NCI-H2196 treated with DMSO at 0.1 percent for 48 hours (cell line): ENCODE results near the gene INSR.
"Not testable (repeated sequence)": the region's sequence is repeated elsewhere in the genome, so short reads cannot be mapped to it uniquely, and the experiment has no call there.

Experiments
- DNase-seq: peaks from one replicate; lab custom pipeline; 2025; ENCODE audit not compliant: unreplicated experiment; lab: John Stamatoyannopoulos, UW

Gene INSR

DNA sequence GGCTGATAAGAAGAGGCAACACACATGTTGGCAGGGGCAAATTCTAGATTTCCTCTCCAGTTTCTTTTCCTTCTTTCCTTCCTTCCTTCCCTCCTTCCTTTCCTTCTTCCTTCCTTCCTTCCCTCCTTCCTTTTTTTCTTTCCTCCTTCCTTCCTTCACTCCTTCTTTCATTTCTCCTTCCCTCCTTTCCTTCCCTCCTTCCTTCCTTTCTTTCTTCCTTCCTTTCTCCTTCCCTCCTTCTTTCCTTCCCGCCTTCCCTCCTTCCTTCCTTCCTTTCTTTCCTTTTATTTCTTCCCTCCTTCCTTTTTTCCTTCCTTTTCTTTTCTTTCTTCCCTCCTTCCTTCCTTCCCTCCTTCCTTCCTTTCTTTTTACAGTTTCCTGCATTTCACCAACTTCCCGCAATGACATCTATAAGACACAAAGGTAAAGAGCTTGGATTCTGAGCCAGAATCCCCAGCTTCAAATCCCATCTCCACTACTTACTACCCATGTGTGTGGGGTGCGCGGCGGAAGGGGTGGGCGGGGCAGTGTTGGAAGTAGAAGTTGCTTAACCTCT, 35.3 kb downstream of the INSR start:
- DNase-seq = no peak

DNA sequence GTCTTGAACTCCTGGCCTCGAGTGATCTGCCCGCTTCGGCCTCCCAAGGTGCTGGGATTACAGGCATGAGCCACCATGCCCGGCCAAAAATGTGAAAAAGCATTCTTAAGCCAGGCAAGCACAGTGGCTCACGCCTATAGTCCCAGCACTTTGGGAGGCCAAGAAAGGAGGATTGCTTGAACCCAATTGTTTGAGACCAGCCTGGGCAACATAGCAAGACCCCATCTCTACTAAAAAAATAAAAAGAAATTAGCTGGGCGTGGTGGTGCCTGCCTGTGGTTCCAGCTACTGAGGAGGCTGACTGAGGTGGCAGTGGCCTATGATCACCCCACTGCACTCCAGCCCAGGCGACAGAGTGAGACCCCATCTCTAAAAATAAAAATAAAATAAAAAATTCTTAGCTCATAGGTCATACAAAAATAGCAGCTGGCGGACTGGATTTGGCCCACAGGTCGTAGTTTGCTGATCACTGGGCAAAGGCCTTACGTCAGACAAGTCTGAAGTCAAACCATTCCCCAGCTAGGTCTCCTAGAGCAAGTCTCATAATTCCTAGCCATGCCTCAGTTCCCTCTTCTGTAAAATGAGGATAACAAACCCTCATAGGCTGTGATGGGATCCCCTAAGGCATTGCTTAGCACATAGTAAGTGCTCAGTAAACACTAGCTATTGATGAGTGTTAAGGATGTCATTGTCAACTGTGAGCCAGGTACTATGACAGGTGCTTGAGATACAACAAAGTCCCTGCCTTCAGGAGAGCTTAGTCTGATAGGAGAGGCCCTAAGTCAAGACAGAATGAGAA, 36.0 kb downstream of the INSR start:
- DNase-seq = no peak

DNA sequence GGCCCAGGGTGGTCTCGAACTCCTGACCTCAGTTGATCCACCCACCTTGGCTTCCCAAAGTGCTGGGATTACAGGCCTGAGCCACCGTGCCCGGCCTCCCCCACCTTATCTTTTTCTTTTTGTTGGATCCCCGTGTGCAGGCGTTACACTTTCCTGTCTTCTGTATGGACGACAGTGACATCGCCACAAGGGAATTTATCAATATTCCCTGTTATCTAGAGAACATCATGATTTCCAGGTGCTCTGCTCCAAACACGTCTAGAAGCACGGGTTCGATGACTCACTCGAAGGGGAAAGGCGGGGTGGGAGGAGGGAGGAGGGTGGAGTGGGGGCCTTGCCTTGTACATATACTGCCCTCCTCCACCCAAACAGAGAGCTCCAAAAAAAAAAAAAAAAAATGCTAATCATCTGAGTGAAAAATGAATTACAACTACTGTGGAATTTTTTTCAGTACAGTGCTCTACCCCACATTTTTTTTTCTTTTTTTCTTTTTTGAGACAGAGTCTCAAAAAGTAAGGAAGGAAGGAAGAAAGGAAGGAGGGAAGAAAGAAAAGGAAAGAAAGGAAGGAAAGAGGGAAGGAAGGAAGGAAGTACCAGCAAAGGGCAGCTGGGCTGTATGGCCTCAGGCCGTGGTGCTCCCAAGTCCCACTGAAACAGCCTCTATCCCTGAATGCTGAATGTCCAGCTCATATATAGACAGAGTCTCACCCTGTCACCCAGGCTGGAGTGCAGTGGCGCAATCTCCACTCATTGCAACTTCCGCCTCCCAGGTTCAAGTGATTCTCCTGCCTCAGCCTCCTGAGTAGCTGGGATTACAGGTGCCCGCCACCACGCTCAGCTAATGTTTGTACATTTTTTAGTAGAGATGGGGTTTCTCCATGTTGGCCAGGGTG, 36.8 kb downstream of the INSR start:
- DNase-seq = no peak

DNA sequence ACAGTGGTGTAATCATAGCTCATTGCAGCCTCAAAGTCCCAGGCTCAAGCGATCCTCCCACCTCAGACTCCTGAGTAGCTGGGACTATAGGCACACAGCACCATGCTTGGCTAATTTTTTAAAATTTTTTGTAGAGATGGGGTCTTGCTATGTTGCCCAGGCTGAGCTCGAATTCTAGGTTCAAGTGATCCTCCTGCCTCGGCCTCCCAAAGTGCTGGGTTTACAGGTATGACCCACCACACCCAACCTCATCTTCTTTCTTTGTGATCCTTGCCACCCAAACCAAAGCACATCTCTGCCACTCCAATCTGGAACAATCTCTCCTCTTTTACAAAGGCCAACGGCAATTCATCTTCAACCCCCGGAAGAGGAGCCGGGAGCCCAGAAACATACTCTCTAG, 38.6 kb downstream of the INSR start:
- DNase-seq = no peak

DNA sequence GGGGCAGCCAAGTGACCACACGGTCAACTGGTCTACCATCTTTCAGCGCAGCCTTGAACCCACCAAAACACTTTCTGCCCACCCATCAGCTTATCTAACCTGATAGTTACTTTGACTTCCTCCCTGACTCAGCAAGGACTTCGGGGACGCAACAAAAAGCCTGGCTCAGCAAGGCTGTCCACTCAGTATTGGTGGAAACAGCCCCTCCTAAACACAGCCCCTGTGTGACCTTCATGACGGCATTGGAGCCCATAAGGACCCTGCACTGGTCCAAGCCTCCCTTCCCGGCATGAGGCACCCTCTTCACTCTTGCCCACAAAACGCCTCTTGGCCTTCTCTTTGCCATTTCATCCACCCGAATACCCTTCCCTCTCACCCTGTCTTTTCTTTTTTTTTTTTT, 39.1 kb downstream of the INSR start:
- no peak for DNase-seq

DNA sequence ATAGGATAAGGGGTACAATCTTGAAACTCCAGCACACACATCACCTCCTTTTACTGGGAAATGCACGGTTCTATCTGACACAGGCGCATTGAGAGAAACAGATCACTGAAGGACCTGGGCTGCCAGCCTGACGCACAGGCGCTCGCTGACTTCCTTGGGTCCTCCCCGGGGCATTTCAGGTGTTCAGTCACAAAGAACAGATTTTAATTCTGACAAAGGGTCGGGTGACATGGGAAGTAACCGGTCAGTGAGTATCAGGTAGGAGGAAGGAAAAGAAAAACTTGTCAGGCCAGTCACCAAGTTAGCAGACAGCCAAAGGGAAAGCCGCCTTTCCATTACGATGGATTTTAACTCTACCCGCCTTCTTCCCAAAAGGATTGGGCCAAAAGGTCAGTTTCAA, 39.6 kb downstream of the INSR start:
- no peak for DNase-seq

DNA sequence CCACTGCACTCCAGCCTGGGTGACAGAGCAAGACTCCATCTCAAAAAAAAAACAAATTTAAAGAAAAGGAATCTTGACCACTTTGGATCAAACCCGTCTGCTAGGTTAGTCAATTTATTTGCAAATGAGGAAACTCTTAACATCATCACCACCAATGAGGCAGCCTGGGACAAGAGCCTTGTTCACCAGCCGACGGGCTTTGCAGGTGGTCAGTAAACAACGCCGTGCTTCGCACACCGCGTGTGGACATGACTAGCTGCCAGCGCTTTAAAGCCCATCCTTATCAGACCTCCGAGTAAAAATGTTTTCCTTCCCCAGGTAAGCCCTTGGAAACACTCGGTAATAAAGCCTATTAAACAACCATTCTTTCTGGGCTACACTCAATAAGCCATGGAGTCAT, 41.9 kb downstream of the INSR start:
- no peak for DNase-seq

DNA sequence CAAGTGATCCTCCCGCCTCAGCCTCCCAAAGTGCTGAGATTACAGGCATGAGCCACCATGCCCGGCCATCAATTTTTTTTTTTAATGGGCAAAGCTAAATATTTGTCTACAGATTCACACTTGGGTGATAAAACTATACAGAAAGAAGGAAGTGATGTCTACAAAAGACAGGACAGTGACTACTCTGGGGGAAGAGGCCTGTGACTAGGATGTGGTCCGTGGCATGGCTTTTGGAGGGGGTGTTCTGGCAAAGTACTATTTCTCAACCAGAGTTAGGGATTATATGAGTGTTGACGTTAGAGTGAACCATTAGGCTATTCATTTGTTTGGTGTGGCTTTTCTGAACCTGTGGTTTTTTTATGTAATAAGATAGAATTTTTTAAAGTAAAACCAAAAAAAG, 42.7 kb downstream of the INSR start:
- DNase-seq = no peak

DNA sequence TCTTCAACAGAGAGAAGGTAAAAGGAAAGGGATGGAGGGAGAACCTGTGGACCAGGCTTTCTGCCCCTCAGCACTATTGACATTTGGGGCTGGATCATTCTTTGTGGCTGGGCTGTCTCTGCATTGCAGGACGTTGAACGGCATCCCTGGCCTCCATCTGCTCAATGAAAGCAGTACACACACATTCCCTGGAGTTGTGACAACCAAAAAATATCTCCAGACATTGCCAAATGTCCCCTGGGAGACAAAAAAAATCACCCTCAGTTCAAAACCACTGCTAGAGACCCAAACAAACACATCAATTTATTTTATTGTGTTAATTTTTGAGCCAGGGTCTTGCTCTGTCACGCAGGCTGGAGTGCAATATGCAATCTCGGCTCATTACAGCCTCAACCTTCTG, 43.3 kb downstream of the INSR start:
- DNase-seq = no peak

DNA sequence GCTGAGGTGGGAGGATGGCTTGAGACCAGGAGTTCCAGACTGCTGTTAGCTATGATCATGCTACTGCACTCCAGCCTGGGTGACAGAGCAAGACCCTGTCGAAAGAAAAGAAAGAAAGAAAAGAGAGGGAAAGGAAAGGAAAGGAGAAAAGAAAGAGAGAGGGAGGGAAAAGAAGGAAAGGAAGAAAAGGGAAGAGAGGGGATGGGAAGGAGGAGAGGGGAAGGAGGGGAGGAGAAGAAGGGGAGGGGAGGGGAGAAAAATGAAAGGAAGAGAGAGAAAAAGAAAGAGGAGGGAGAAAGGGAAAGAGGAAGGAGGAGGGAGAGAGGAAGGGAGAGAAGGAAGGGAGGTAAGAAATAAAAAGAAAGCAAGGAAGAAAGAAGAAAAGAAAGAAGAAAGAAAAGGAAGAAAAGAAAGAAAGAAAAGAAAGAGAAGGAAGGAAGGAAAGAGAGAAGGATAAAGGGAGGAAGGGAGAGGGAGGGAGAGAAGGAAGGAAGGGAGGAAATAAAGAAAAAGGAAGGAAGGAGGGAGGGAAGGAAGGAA, 44.1 kb downstream of the INSR start:
- DNase-seq = no peak

DNA sequence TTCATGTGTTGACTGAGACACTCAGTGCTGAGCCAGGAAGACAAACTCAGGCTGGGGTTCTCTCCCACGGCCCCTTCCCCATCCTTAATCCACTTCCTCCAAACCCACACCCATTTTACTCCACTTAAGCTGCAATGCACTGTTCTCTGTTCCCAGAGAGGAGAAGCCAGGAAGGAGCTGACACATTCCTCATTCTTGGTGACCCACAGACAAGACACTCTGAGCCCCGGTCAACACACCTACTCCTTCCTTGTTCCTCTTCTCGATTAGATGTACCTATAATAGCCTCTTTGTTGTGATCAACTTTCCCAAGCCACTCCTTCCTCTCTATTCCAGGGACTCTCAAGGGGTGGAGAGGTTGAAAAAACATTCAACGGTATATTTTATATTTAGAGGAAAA, 47.1 kb downstream of the INSR start:
- no peak for DNase-seq

DNA sequence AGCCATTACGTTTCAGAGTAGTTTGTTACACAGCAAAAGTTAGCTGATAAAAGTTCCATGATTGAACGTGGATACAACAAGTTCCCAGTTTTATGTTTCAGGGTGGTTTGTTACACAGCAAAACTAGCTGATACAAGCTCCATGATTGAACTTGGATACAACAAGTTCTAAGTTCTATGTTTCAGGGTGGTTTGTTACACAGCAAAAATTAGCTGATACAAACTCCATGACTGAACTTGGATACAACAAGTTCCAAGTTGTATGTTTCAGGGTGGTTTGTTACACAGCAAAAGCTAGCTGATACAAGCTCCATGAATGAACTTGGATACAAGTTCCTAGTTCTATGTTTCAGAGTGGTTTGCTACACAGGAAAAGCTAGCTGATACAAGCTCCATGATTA, 47.6 kb downstream of the INSR start:
- no peak for DNase-seq

DNA sequence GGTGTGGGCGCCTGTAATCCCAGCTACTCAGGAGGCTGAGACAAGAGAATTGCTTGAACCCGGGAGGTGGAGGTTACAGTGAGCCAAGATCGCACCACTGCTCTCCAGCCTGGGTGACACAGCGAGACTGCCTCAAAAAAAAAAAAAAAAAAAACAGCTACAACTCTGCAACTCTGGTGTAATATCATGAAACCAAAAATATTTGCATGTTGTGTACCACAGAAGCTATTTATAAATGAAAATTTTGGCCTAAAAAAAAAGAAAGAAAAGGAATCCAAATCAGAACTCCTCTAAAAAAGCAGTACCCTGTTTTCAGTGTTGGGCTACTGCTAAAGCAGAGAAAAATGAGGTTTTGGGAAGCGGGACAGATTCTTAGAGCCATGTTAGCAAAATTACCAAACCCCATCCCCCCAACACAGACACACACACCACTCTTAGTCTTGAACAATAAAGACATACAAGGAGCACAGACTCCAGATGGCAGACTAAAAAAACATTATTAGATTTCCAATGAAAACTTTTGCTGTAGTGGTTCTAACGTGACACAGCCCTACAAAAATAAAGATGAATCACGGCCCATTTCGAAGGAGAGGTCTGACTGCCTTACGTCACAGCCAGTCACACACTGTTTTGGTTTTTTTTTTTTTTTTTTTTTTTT, 51.5 kb downstream of the INSR start:
- no peak for DNase-seq

DNA sequence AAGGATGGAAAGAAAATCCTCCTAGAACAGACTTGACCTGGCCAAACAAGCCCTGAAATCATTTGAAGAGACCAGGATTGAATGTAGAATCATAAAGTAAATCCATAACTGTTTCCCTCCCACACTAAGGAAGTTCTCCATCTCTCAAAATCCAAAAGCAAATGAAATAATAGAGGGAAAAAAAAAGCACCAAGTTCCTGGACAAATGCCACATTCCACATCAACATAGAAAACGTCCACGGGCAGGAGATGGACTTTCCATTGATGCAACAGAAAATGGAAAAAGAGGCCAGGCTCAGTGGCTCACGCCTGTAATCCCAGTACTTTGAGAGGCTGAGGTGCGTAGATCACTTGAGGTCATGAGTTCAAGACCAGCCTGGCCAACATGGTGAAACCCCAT, 56.2 kb downstream of the INSR start:
- DNase-seq = no peak

DNA sequence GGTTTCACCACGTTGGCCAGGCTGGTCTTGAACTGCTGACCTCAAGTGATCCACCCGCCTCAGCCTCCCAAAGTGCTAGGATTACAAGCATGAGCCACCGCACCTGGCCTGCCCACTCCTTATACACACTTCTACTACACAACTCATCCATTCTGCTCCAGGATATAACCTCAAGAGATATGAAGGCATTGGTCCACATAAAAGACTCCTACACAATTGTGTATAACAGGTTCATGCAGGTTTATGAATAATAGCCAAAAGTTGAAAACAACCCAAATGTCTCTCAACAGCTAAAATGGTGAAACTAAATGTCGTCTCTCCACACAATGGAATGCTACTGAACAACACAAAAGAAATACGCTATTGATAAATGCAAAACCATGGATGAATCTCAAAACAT, 58.1 kb downstream of the INSR start:
- no peak for DNase-seq

DNA sequence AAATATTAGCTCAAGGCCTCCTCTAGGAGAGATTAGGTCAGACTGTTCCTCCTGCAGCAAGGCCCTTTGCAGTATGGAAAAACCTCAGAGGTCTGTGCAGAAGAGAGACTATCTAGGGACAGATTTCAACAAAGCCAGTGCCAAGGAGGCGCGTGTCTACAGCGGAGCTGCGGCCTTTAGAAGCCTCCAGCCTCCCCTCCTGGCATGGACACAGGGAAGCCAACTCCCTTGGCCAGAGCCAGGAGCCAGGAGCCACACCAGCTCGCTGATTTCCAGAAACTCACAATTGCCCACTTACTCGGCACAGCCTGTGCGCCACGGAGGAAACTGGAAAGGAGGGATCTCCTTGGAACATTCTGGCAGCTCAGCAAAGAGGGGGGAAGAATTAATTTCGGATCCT, 63.4 kb downstream of the INSR start:
- DNase-seq = no peak

DNA sequence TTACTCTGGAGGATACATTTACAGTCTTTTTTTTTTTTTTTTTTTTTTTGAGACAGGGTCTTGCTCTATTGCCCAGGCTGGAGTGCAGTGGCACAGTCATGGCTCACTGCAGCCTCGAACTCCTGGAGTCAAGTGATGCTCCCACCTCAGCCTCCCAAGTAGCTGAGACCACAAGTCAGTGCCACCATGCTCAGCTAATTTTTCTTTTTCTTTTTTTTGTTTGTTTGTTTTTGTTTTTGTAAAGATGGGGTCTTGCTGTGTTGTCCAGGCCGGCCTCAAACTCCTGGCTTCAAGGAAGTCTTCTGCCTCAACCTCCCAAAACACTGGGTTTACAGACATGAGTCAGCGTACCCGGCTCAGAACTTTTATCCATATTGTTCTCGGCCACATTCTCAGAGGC, 64.5 kb downstream of the INSR start:
- DNase-seq = no peak

DNA sequence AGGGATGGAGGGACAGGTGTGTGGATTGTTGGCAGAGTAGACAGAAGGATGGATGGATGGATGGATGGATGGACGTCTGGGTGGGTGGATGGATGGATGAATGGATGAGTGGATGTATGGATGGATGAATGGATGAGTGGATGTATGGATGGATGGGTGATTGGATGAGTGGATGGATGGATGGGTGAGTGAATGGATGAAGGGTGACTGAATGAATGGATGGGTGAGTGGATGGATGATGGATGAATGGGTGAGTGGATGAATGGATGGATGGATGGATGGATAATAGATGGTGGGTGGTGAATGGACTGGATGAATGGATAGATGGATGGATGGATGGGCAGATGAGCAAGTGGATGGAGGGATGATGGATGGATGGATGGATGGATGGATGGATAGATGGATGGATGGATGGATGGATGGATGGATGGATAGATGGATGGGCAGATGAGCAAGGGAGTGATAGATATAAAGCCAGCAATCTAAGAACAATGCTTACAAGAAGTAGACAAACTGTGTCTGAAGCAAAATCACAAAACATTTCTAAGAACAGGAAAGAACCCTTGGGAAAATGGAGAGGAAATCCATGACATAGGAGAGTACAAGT, 65.2 kb downstream of the INSR start:
- no peak for DNase-seq

DNA sequence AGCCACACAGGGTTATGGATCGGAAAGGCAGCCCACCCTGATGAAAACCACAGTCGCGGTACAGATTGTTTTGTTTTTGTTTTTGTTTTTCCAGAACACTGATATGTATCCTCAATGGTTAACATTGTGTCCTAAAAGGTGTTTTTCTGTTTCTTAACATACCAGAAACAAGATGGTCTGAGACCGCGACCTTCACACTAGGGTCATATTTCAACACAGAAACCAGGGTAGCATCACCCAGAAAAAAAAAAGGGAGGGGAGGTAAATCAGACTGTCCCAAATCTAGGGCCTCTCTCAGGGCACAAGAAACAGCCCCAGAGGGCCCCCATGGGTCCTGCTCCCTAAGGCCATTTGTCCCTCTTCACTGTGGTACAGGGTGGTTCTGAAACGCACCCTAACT, 66.5 kb downstream of the INSR start:
- DNase-seq = no peak

DNA sequence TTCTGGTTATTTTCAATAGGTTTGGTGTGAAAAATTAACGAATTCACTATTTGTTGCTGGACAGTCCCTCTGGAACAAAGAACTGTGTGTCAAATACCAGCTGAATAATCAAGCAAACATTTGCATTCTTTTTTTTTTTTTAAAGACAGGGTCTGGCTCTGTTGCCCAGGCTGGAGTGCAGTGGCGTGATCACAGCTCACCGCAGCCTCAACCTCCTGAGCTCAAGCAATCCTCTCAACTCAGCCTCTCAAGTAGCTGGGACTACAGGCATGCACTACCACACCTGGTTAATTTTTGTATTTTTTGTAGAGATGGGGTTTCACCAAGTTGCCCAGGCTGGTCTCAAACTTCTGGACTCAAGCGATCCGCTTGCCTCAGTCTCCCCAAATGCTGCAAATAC, 67.1 kb downstream of the INSR start:
- DNase-seq = not testable (repeated sequence)

DNA sequence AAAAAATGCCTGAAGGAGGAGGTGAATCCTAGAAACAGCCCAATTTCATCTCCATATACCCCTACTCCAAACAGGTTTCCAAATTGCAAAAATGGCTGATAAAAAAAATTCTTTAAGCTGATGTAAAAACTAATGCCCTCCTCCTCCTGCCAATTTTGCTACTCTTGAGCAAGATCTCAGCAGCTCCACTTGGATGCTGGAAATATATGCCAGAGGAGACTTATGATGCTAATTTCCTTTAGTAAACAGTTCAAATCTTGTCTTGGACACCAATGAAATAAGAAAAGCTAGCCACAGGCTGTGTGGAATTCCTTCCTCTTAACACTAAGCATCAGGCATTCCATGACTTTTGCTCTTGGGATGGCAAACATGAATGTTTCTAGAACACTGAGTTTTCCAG, 67.5 kb downstream of the INSR start:
- DNase-seq = no peak
